GM12873 (cell line): ENCODE data around the gene BTG4.

Experiments used
- CTCF ChIP-seq: IDR thresholded peaks from 2 replicates; pipeline ENCODE4 v1.5.1; 2012; ENCODE audit warnings: low read depth, mild to moderate bottlenecking, moderate library complexity, low read length, control low read depth; ENCODE audit not compliant: insufficient read depth; ENCODE audit errors: missing control alignments

Gene BTG4

GRCh38 chr11:111512296-111513239 lies at the start of gene BTG4:
Gene BTG4, minus strand, starts transcription at chr11:111512386. Its CDS starts 13,610 bp downstream, at chr11:111498776.
- TF ChIP-seq CTCF: no peak

GRCh38 chr11:111561791-111562325 lies 49.7 kb upstream of the BTG4 start:
- no peak for TF ChIP-seq CTCF

- TF ChIP-seq CTCF: no peak
Observed at GRCh38 chr11:111561306-111561705, 49.1 kb upstream of the BTG4 start.

- TF ChIP-seq CTCF: no peak
Observed at GRCh38 chr11:111560800-111561199, 48.6 kb upstream of the BTG4 start.

GRCh38 chr11:111559800-111560464 lies 47.7 kb upstream of the BTG4 start:
- no peak for TF ChIP-seq CTCF

GRCh38 chr11:111557425-111558111 lies 45.4 kb upstream of the BTG4 start:
- no peak for TF ChIP-seq CTCF
